Measurements from ENCODE around the gene UFSP2. TPM values are rescaled to one million over a fixed set of nuclear protein-coding genes. Genes with fewer than 3 reads are reported as not detected.

The UFSP2 gene
- total RNA-seq, 4 donors from 2014 or later = 36.7 to 49.0 (median 40.6) TPM

DNA sequence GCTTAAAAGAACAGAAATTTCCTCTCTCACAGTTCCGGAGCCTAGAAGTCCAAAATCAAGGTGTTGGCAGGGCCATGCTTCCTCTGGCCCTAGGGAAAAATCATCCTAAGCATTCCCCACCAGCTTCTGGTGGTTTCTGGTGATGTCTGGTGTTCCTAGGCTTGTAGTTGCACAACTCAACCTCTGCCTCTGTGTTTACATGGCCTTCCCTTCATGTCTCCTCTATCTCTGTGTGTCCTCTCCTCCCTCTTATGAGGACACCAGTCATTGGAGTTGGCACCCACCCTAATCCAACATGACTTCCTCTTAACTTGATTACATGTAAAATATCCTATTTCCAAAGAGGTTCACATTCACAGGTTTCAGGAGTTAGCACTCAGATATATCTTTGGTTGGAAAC lies 45.4 kb downstream of the UFSP2 start:
- TF ChIP-seq POLR2AphosphoS5 (IDR thresholded peaks at IDR 0.05) = no peak
- TF ChIP-seq POLR2A (IDR thresholded peaks at IDR 0.05; ENCODE audit: low read depth) = no peak
- TF ChIP-seq EP300 (IDR thresholded peaks at IDR 0.05) = no peak
- TF ChIP-seq CTCF (IDR thresholded peaks at IDR 0.05) = no peak
- DNase-seq (ENCODE audit: extremely low spot score) = no peak
- Histone ChIP-seq H3K9me3 (no peaks in the 10 kb centered on the region), H3K4me1 (no peaks in the 10 kb centered on the region), H3K4me3 (no peak overlapping the region), H3K27ac (replicated peaks in 1 of 4) (no peak overlapping the region), H3K27me3 (no peaks in the 10 kb centered on the region), H3K36me3 (no peaks in the 10 kb centered on the region)
- WGBS = 96% methylated on average over 1 of the region's 1 CpG
- intact Hi-C loops (cut with DNase I) = no loop called here

- Histone ChIP-seq H3K27me3 (no peaks in the 10 kb centered on the region), H3K9me3 (no peaks in the 10 kb centered on the region), H3K4me3 (no peak overlapping the region), H3K36me3 (no peaks in the 10 kb centered on the region), H3K4me1 (no peaks in the 10 kb centered on the region), H3K27ac (replicated peaks in 1 of 4) (no peak overlapping the region)
- 98% methylated on average over 13 of the region's 13 CpGs for WGBS
- TF ChIP-seq CTCF (IDR thresholded peaks at IDR 0.05) = no peak
- no peak for TF ChIP-seq POLR2A (IDR thresholded peaks at IDR 0.05; ENCODE audit: low read depth)
- TF ChIP-seq POLR2AphosphoS5 (IDR thresholded peaks at IDR 0.05) = no peak
- no peak for TF ChIP-seq EP300 (IDR thresholded peaks at IDR 0.05)
- intact Hi-C loops (cut with DNase I) = no loop called here
- DNase-seq (ENCODE audit: extremely low spot score) = no peak
These were observed 46.2 kb downstream of the UFSP2 start for GRCh38 chr4:185379326-185380295.

DNA sequence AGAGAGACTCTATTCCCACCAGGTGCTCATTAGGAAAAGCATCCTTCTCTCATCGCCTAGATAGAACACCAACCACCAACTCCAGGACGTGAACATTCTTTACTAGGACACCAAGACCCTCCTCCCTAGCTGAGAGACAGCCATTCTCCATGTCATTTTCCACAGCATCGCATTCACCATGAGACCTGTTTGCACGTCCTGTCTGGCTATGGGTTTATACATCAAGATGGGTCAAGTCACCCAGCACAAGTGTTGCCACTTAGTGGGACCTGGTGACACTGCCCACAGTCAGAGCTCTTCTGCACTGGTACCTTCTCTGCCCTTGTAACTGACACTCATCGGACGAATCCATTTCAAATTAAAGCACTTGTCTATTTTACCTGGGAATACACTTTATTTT lies 47.5 kb downstream of the UFSP2 start:
- Histone ChIP-seq H3K27me3 (no peaks in the 10 kb centered on the region), H3K4me3 (no peak overlapping the region), H3K27ac (replicated peaks in 1 of 4) (no peak overlapping the region), H3K9me3 (no peaks in the 10 kb centered on the region), H3K4me1 (no peaks in the 10 kb centered on the region), H3K36me3 (peaks cover 0 to 7% (median 0%) of the 10 kb centered on the region in 4 donors)
- TF ChIP-seq CTCF (IDR thresholded peaks at IDR 0.05) (no peak), POLR2AphosphoS5 (IDR thresholded peaks at IDR 0.05) (no peak), POLR2A (IDR thresholded peaks at IDR 0.05; ENCODE audit: low read depth) (no peak)
- intact Hi-C loops (cut with DNase I) = no loop called here
- WGBS = 96% methylated on average over 6 of the region's 6 CpGs
- DNase-seq (ENCODE audit: extremely low spot score) = no peak

GRCh38 chr4:185374573-185374972 lies 51.2 kb downstream of the UFSP2 start:
- intact Hi-C loops (cut with DNase I) = no loop called here
- no peaks in the 10 kb centered on the region for H3K4me1 ChIP-seq
- no peaks in the 10 kb centered on the region for H3K27me3 ChIP-seq
- no peak for DNase-seq (ENCODE audit: extremely low spot score)
- WGBS = 80% methylated on average over 6 of the region's 6 CpGs
- peaks cover 0 to 32% (median 16%) of the 10 kb centered on the region in 4 donors for H3K36me3 ChIP-seq
- H3K4me3 ChIP-seq = no peak overlapping the region
- TF ChIP-seq EP300 (IDR thresholded peaks at IDR 0.05) = no peak
- H3K27ac ChIP-seq (replicated peaks in 1 of 4) = no peak overlapping the region
- H3K9me3 ChIP-seq = no peaks in the 10 kb centered on the region

DNA sequence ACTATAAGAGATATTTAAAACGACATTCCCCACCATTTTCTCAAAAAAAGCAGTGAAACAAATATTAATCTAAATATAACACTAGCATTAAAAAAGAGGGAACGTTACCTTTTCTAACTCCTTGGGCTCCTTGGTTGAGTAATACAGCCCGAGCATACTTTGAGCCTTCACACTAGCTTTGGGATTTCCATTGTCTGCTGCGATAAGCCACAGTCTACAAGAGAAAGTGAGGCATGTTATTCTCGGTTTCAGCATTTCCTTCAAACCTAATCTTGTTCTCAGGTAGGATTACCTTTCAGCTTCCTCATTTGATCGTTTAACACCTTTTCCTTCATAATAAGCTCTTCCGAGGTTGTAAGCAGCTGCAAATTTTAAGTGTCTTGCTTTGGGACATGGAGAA lies 51.7 kb downstream of the UFSP2 start:
- H3K36me3 ChIP-seq = peaks cover 0 to 32% (median 16%) of the 10 kb centered on the region in 4 donors
- DNase-seq (ENCODE audit: extremely low spot score) = no peak
- intact Hi-C loops (cut with DNase I) = no loop called here
- H3K27me3 ChIP-seq = no peaks in the 10 kb centered on the region
- no peaks in the 10 kb centered on the region for H3K9me3 ChIP-seq
- no peak overlapping the region for H3K4me3 ChIP-seq
- no peak overlapping the region for H3K27ac ChIP-seq (replicated peaks in 1 of 4)
- no peaks in the 10 kb centered on the region for H3K4me1 ChIP-seq
- 89% methylated on average over 7 of the region's 7 CpGs for WGBS
- TF ChIP-seq POLR2AphosphoS5 (IDR thresholded peaks at IDR 0.05) = no peak
- TF ChIP-seq EP300 (IDR thresholded peaks at IDR 0.05) = no peak
- TF ChIP-seq CTCF (IDR thresholded peaks at IDR 0.05) = no peak
- TF ChIP-seq POLR2A (IDR thresholded peaks at IDR 0.05; ENCODE audit: low read depth) = no peak
